ENCODE results near the gene TANGO2.

TANGO2 gene

GRCh38 chr22:20093418-20094196, 72.7 kb downstream of the TANGO2 start:
- no peak for DNase-seq (ENCODE audit: low read depth)
- no peak overlapping the region for H3K4me3 ChIP-seq (ENCODE audit: low read length)
- TF ChIP-seq CTCF (conservative IDR thresholded peaks at IDR 0.05; ENCODE audit: low read depth, low read length): no peak

- no peak for TF ChIP-seq CTCF (conservative IDR thresholded peaks at IDR 0.05; ENCODE audit: low read depth, low read length)
These were observed 73.4 kb downstream of the TANGO2 start for GRCh38 chr22:20094197-20094807.

GRCh38 chr22:20095521-20095920, 74.6 kb downstream of the TANGO2 start:
- TF ChIP-seq CTCF (conservative IDR thresholded peaks at IDR 0.05; ENCODE audit: low read depth, low read length): no peak
- H3K4me3 ChIP-seq (ENCODE audit: low read length): no peak overlapping the region
- DNase-seq (ENCODE audit: low read depth): no peak

More at GRCh38 chr22:20094197-20094807, 73.4 kb downstream of the TANGO2 start:
- DNase-seq (ENCODE audit: low read depth): no peak
- H3K4me3 ChIP-seq (ENCODE audit: low read length): no peak overlapping the region

- no peak for TF ChIP-seq CTCF (conservative IDR thresholded peaks at IDR 0.05; ENCODE audit: low read depth, low read length)
- no peak overlapping the region for H3K4me3 ChIP-seq (ENCODE audit: low read length)
These were observed 75.9 kb downstream of the TANGO2 start for GRCh38 chr22:20096574-20097420.

GRCh38 chr22:20099099-20099711, 78.3 kb downstream of the TANGO2 start:
- no peak for DNase-seq (ENCODE audit: low read depth)
- no peak overlapping the region for H3K4me3 ChIP-seq (ENCODE audit: low read length)
- TF ChIP-seq CTCF (conservative IDR thresholded peaks at IDR 0.05; ENCODE audit: low read depth, low read length): no peak

More at GRCh38 chr22:20096574-20097420, 75.9 kb downstream of the TANGO2 start:
- no peak for DNase-seq (ENCODE audit: low read depth)

- TF ChIP-seq CTCF (conservative IDR thresholded peaks at IDR 0.05; ENCODE audit: low read depth, low read length): no peak
- no peak overlapping the region for H3K4me3 ChIP-seq (ENCODE audit: low read length)
- DNase-seq (ENCODE audit: low read depth): no peak
These were observed 80.7 kb downstream of the TANGO2 start for GRCh38 chr22:20101638-20102037.

Data from retinal pigment epithelial cell (primary cell).